Mucosa of stomach (tissue), 1 donor: Measurements from ENCODE around the gene BAZ2B.
"Not testable (repeated sequence)": the region's sequence is repeated elsewhere in the genome, so short reads cannot be mapped to it uniquely, and the experiment has no call there.

Experiments used
- H3K27me3 ChIP-seq: one replicate; pipeline ENCODE4 v1.7.0; 2013; ENCODE audit warnings: mild to moderate bottlenecking, low read length; ENCODE audit not compliant: control insufficient read depth, insufficient read depth
- H3K36me3 ChIP-seq: one replicate; pipeline ENCODE4 v1.7.0; 2013; ENCODE audit warnings: low read length; ENCODE audit not compliant: control insufficient read depth, insufficient read depth
- H3K4me1 ChIP-seq: one replicate; pipeline ENCODE4 v1.7.0; 2013; ENCODE audit warnings: mild to moderate bottlenecking, low read length; ENCODE audit not compliant: control insufficient read depth, insufficient read depth
- H3K4me3 ChIP-seq: one replicate; pipeline ENCODE4 v1.7.0; 2013; ENCODE audit warnings: low read length
- H3K9ac ChIP-seq: one replicate; pipeline ENCODE4 v1.7.0; 2013; ENCODE audit warnings: mild to moderate bottlenecking, low read length, moderate library complexity
- H3K9me3 ChIP-seq: one replicate; pipeline ENCODE4 v1.7.0; 2013; ENCODE audit warnings: mild to moderate bottlenecking, low read length, moderate library complexity; ENCODE audit not compliant: control insufficient read depth
- donor health status: Pancreatic carcinoma.

The BAZ2B gene

GRCh38 chr2:159546039-159546438, 70.3 kb downstream of the BAZ2B start:
- Histone ChIP-seq H3K27me3 (no peaks in the 10 kb centered on the region), H3K4me3 (no peak overlapping the region), H3K9me3 (no peaks in the 10 kb centered on the region), H3K9ac (no peak overlapping the region), H3K36me3 (no peaks in the 10 kb centered on the region), H3K4me1 (no peaks in the 10 kb centered on the region)

- Histone ChIP-seq H3K9me3 (no peaks in the 10 kb centered on the region), H3K27me3 (no peaks in the 10 kb centered on the region), H3K4me1 (no peaks in the 10 kb centered on the region), H3K36me3 (no peaks in the 10 kb centered on the region), H3K4me3 (no peak overlapping the region), H3K9ac (no peak overlapping the region)
Observed at GRCh38 chr2:159545085-159545484, 71.3 kb downstream of the BAZ2B start.

- H3K9me3 ChIP-seq, result no peaks in the 10 kb centered on the region
- no peaks in the 10 kb centered on the region for H3K27me3 ChIP-seq
- no peaks in the 10 kb centered on the region for H3K4me1 ChIP-seq
- no peaks in the 10 kb centered on the region for H3K36me3 ChIP-seq
- H3K9ac ChIP-seq, result no peak overlapping the region
- no peak overlapping the region for H3K4me3 ChIP-seq
Observed at GRCh38 chr2:159542101-159542500, 74.2 kb downstream of the BAZ2B start.

- no peaks in the 10 kb centered on the region for H3K4me1 ChIP-seq
- no peaks in the 10 kb centered on the region for H3K36me3 ChIP-seq
- no peaks in the 10 kb centered on the region for H3K27me3 ChIP-seq
- no peak overlapping the region for H3K9ac ChIP-seq
- H3K4me3 ChIP-seq, result no peak overlapping the region
- H3K9me3 ChIP-seq, result no peaks in the 10 kb centered on the region
Observed at GRCh38 chr2:159539701-159540100, 76.6 kb downstream of the BAZ2B start.

- H3K4me1 ChIP-seq, result no peaks in the 10 kb centered on the region
- H3K36me3 ChIP-seq, result no peaks in the 10 kb centered on the region
- no peak overlapping the region for H3K9ac ChIP-seq
- H3K9me3 ChIP-seq, result no peaks in the 10 kb centered on the region
- no peak overlapping the region for H3K4me3 ChIP-seq
- no peaks in the 10 kb centered on the region for H3K27me3 ChIP-seq
Observed at GRCh38 chr2:159538801-159539200, 77.5 kb downstream of the BAZ2B start.

- not testable (repeated sequence) for H3K4me1 ChIP-seq, H3K9ac ChIP-seq, H3K9me3 ChIP-seq, H3K27me3 ChIP-seq, H3K4me3 ChIP-seq, H3K36me3 ChIP-seq
Observed at GRCh38 chr2:159535261-159535660, 81.1 kb downstream of the BAZ2B start.

- no peak overlapping the region for H3K9ac ChIP-seq
- no peak overlapping the region for H3K4me3 ChIP-seq
- H3K36me3 ChIP-seq, result no peaks in the 10 kb centered on the region
- no peaks in the 10 kb centered on the region for H3K9me3 ChIP-seq
- H3K4me1 ChIP-seq, result no peaks in the 10 kb centered on the region
- H3K27me3 ChIP-seq, result no peaks in the 10 kb centered on the region
Observed at GRCh38 chr2:159531475-159531874, 84.9 kb downstream of the BAZ2B start.

- no peak overlapping the region for H3K9ac ChIP-seq
- H3K36me3 ChIP-seq, result no peaks in the 10 kb centered on the region
- no peaks in the 10 kb centered on the region for H3K4me1 ChIP-seq
- no peak overlapping the region for H3K4me3 ChIP-seq
- no peaks in the 10 kb centered on the region for H3K9me3 ChIP-seq
- H3K27me3 ChIP-seq, result no peaks in the 10 kb centered on the region
Observed at GRCh38 chr2:159526433-159526832, 89.9 kb downstream of the BAZ2B start.

- H3K4me3 ChIP-seq, result no peak overlapping the region
- no peaks in the 10 kb centered on the region for H3K36me3 ChIP-seq
- H3K9me3 ChIP-seq, result no peaks in the 10 kb centered on the region
- H3K27me3 ChIP-seq, result no peaks in the 10 kb centered on the region
- no peaks in the 10 kb centered on the region for H3K4me1 ChIP-seq
- H3K9ac ChIP-seq, result no peak overlapping the region
Observed at GRCh38 chr2:159525012-159525411, 91.3 kb downstream of the BAZ2B start.

GRCh38 chr2:159521272-159521671, 95.1 kb downstream of the BAZ2B start:
- no peaks in the 10 kb centered on the region for H3K27me3 ChIP-seq
- no peaks in the 10 kb centered on the region for H3K4me1 ChIP-seq
- H3K4me3 ChIP-seq, result no peak overlapping the region
- no peak overlapping the region for H3K9ac ChIP-seq
- no peaks in the 10 kb centered on the region for H3K9me3 ChIP-seq
- H3K36me3 ChIP-seq, result no peaks in the 10 kb centered on the region

GRCh38 chr2:159518321-159519005, 97.9 kb downstream of the BAZ2B start:
- H3K9ac ChIP-seq, result peak overlapping the region; percentile 5
- H3K36me3 ChIP-seq, result no peaks in the 10 kb centered on the region
- no peak overlapping the region for H3K4me3 ChIP-seq
- peaks cover 7% of the 10 kb centered on the region for H3K4me1 ChIP-seq
- no peaks in the 10 kb centered on the region for H3K9me3 ChIP-seq
- H3K27me3 ChIP-seq, result no peaks in the 10 kb centered on the region

- no peaks in the 10 kb centered on the region for H3K9me3 ChIP-seq
- peaks cover 7% of the 10 kb centered on the region for H3K4me1 ChIP-seq
- H3K36me3 ChIP-seq, result no peaks in the 10 kb centered on the region
- H3K9ac ChIP-seq, result peak overlapping the region; percentile 87
- peak overlapping the region; percentile 53 for H3K4me3 ChIP-seq
- no peaks in the 10 kb centered on the region for H3K27me3 ChIP-seq
Observed at GRCh38 chr2:159516241-159516758, 100.0 kb downstream of the BAZ2B start.

GRCh38 chr2:159515441-159515840, 100.9 kb downstream of the BAZ2B start:
- Histone ChIP-seq H3K9ac (peak overlapping the region; percentile 10), H3K9me3 (no peaks in the 10 kb centered on the region), H3K4me3 (no peak overlapping the region), H3K36me3 (no peaks in the 10 kb centered on the region), H3K4me1 (peaks cover 7% of the 10 kb centered on the region), H3K27me3 (no peaks in the 10 kb centered on the region)
